Endometrial microvascular endothelial cells (primary cell): ENCODE measurements around the gene PTPRG. TPM values are rescaled to one million over a fixed set of nuclear protein-coding genes. Genes with fewer than 3 reads are reported as not detected.
"Not testable (repeated sequence)": the region's sequence is repeated elsewhere in the genome, so short reads cannot be mapped to it uniquely, and the experiment has no call there.

ENCODE experiments used
- in situ Hi-C: cut with HindIII; loops from 2 replicates; pipeline ENCODE4 v1.10.0; 2017; ENCODE audit warnings: low sequenced_read_pairs, low pct_unique_long_range_greater_than_20kb; ENCODE audit errors: inconsistent ontology term
- total RNA-seq: library from RNA; depleted of rRNA; stranded (reverse); fragments of >200 nt; gene quantifications from one replicate; pipeline ENCODE4 v1.2.3, GENCODE V29; 2015; ENCODE audit errors: inconsistent ontology term

PTPRG gene
- total RNA-seq, result 13.1 TPM

- in situ Hi-C loops, result loop anchor here (10.0 kb wide), 1 partner anchor 293 kb away; no protein-coding TSS in a partner anchor
These were observed at the start of gene PTPRG for GRCh38 chr3:61561374-61562041. TSS of gene PTPRG (plus strand) at chr3:61561571. CDS start at chr3:61562288, 717 bp downstream.

GRCh38 chr3:61518590-61518989 is 42.8 kb upstream of the PTPRG start:
- in situ Hi-C loops, result no loop called here

DNA sequence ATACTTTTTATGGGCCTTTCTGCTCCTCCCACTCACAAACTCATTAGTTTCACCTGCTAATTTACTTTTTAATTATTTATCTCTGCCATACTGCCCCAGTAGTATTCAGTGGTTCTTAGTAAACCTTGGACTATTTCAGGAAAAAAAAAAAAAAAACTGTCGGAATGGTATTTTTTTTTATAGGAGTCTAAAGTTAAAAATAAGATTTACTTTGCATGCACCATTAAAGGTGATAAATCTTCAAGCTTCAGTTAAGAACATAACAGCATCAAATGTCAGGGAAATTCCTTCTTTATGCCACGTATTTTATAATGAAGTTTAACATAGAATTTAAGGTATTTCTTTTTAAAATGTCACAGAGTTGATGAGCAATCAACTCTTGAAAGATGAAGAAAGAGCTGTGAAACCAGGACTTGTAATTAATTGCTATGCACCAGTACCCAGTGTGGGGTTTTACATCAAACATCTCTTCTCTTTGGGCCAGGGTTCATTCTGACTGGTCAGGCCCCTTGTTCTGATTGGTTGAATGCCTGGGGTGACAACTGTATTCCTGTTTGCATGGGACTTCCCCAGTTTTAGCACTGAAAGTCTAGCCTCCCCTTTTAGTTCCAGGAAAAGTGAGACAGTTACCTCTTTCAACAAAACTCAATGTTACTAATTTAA is 40.3 kb upstream of the PTPRG start:
- in situ Hi-C loops, result no loop called here

DNA sequence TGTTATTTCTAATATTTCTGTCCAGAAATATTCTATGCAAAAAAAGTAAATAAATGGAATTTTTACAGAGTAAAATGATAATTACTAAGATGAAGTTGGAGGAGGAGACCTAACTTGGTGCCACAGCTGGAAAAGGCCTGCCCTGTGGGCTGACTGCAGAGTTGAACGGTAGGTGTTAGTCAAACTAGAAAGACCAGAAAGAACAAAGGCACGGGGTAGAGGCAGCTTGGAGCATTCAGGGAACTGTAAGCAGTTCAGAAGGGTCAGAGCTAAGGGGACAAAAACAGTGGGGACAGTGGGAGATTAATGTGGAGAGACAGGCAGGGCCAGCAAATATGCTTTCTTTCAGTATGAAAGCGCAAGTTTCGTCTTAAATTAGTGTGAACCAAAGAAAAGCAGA is 39.3 kb upstream of the PTPRG start:
- in situ Hi-C loops, result no loop called here

GRCh38 chr3:61522626-61523025 is 38.7 kb upstream of the PTPRG start:
- in situ Hi-C loops, result no loop called here

DNA sequence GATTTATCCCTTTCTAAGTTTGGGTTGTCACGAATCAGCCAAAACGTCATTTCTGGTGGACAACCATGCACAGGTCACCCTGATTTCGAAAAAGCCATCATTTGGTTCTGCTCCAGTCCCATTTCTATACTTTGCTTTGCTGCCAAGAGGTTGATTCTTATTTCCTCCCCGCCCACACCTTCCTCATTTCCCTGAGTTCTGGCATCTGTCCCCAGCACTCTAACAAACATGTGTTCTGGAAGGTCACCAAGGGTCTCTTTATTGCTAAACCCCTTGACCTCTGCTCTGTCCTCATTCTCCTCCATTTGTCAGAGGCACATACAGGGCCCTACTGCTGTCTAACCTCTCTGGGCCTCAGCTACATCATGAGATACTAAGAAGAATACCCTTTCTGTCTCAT is 36.4 kb upstream of the PTPRG start:
- in situ Hi-C loops, result no loop called here

- in situ Hi-C loops, result no loop called here
These were observed 35.1 kb upstream of the PTPRG start for GRCh38 chr3:61526308-61526707.

DNA sequence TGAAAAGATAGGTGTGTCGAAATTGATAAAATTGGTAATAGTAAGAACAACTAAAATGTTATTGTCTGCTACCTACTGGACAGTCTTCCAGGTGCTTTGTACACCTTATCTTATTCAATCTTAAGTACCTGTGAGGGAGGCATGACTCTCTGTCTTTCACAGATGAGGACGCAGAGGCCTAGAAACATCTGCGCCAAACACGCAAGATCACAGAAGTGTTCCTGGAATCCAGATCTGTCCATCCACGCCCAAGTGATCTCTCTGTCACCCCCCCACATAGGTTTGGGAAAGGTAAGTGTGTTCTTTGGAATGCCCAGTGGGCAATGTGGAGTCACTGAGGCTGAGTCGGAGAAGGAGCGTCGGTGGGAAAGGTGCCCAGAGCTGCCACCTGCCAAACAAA is 34.4 kb upstream of the PTPRG start:
- in situ Hi-C loops, result no loop called here

- in situ Hi-C loops, result no loop called here
These were observed 31.0 kb upstream of the PTPRG start for GRCh38 chr3:61530355-61530754.

- in situ Hi-C loops, result no loop called here
These were observed 29.8 kb upstream of the PTPRG start for GRCh38 chr3:61531528-61531927.

- in situ Hi-C loops, result no loop called here
These were observed 28.5 kb upstream of the PTPRG start for GRCh38 chr3:61532739-61533500.

DNA sequence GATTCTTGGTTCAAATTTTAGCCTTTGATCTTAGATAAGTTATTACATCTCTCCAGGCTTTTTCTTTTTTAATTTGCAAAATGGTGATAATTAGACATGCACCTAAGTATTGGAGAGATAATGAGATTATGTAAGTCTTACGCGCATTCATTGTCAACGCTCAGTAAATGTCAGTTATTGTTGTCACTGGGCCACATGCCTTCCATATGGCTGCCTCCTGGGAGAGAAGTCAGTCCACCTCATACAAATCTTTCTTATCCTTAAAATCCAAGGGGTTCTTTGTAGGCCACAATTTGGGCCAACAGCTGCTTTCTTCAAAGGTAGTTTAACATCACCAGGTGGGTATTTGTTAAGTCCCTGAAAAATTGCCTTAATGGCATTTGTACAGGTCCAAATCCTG is 25.5 kb upstream of the PTPRG start:
- in situ Hi-C loops, result no loop called here

DNA sequence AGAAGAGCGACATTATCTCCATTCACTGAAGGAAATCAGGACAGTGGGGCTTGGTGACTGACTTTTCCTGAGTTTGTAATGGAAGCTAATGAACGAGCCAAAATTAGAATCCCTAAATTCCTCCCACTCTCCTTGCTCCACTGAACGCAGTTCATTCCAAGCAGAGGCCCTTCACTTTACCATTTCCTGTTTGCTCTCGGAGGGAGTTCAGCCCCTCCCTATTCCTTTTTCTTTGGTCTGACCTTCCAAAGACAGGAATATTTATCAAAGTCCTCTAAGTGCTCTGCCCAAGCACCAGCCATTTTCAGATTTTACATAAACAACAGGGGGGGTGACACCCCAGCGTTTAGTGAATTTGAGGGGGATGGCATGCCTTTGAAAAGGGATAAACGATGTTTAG is 24.0 kb upstream of the PTPRG start:
- in situ Hi-C loops, result no loop called here

DNA sequence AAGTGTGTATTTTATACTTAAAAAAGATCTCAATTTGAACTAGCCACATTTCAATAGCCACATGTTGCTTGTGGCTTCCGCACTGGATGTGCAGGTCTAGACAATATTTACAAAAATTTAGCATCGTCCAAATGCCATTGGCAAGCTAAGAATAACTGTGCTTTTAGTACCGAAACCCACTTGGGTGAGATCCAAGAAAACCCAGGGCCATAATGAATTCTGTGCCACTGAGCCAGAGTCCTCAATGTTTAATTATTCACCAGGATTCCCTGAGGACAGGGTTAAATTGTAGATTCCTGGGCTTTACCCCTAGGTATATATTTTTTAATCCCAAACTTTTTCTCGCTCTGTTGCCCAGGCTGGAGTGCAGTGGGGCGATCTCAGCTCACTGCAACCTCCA is 22.9 kb upstream of the PTPRG start:
- in situ Hi-C loops, result no loop called here

DNA sequence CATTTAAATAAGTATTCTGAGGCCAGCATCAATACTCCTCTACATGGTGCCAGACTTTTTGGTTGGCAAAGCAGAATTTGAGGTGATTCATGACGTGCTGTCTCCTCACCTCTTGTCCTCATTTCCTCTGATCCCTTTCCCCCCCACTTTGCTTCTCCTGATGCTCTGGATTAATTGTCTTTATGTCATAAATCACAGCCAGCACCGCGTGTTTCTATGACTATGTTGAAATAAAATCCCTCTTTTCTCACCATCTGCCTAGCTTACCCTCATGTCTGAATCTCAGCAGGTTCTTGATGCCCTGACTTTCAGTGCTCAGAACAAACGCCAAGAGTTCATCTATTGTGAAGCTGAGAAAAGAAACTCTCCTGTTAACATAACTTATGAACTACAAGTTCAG is 19.7 kb upstream of the PTPRG start:
- in situ Hi-C loops, result no loop called here

DNA sequence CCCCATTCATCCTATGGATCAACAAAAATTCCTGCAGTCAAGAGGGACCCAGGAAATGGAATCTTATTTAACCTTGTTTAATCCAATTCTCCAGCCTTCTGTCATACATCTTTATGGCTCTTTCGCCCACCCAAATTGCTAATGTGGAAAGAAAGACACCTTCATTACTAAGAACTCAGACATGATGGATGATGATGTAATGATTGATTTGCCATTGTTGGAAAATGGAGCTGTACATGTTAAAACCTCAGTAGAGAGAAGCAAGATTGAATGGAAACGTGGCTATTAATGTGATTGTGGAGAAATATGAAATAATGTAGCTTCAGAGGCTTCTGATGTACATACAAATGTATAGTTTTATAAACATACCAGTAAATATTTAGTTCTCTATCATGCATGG is 15.7 kb upstream of the PTPRG start:
- in situ Hi-C loops, result no loop called here

- in situ Hi-C loops, result no loop called here
These were observed 13.7 kb upstream of the PTPRG start for GRCh38 chr3:61547625-61548024.

DNA sequence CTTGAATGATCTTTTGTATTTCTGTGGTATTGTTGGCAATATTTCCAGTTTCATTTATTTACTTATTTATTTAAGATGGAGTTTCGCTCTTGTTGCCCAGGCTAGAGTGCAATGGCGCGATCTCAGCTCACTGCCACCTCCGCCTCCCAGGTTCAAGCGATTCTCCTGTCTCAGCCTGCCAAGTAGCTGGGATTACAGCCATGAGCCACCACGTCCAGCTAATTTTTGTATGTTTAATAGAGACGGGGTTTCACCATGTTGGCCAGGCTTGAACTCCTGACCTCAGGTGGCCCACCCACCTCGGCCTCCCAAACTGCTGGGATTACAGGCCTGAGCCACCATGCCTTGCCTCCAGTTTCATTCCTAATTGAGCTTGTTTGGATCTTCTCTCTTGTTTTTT is 8.7 kb upstream of the PTPRG start:
- in situ Hi-C loops, result not testable (repeated sequence)

DNA sequence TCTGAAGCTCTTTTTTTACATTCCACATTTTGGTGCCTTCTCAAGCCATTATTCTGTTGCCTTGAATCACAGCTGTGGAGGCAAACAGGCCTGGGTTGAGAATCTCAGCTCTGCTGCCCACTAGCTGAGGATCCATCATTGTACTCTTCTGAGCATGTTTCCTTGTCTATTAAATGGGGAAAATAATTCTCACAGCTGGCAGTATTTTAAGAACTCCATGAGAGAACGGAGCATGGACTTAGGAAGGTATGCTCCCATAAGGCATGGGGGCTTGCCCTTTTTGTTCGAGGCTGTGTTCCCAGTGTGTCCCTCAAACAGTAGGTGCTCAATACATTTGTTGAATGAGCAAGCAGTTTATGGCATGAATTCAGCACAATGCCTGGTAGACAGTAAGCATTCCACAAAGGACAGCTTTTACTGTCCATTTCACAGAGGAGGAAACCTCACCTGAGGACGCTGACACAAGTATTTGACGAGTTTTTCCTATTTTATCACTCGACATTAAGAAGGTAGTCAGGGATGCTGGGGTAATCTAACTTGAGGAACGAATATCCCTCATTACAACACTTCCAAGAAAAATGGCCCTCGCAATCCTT is 2.1 kb upstream of the PTPRG start:
- in situ Hi-C loops, result no loop called here
